ENCODE data around the gene PUM2. TPM values are rescaled to one million over a fixed set of nuclear protein-coding genes. Genes with fewer than 3 reads are reported as not detected.

PUM2 gene
- total and polyA plus RNA-seq, 2 of the 13 experiments (the other 11 are each of a cell fraction or from before 2014, with no cell fraction given): 69.6 to 69.8 TPM

GRCh38 chr2:20348542-20348941 is 2.1 kb downstream of the PUM2 start:
- Histone ChIP-seq H3K9ac (ENCODE audit: insufficient read depth, low read depth, low read length) (peak overlapping the region; percentile 100), H3K27me3 (ENCODE audit: control insufficient read depth in 1 of 2, insufficient read depth in 2 of 2, low read length in 2 of 2) (no peaks in the 10 kb centered on the region; a peak in 1 of 5 replicates), H3K27ac (ENCODE audit: extremely low read length, insufficient read depth, low read length) (peak overlapping the region; percentile 98), H3K79me2 (ENCODE audit: insufficient read depth, low read length) (peaks cover 69% of the 10 kb centered on the region), H3K36me3 (replicated peaks in 1 of 2; ENCODE audit: control insufficient read depth in 1 of 2, insufficient read depth in 2 of 2, low read length in 2 of 2) (peaks cover 0 to 2% of the 10 kb centered on the region in 2 experiments; a peak in 1 of 5 replicates), H3K4me1 (ENCODE audit: insufficient read depth, low read length) (peaks cover 67% of the 10 kb centered on the region), H3K4me3 (replicated peaks in 1 of 3; ENCODE audit: insufficient read depth in 1 of 3, low read depth in 2 of 3, low read length in 3 of 3) (peak overlapping the region; percentile 96 to 98 (median 96)), H3K4me2 (ENCODE audit: low read depth, low read length) (peak overlapping the region; percentile 90), H4K20me1 (ENCODE audit: insufficient read depth, low read length) (peaks cover 65% of the 10 kb centered on the region), H3K9me3 (ENCODE audit: low read length) (no peaks in the 10 kb centered on the region), H2AFZ (ENCODE audit: low read length) (no peak overlapping the region)
- ChIA-PET CTCF (ENCODE audit: low intra/inter-chr PET ratio, low total read pairs) (no interaction called here), POLR2A (interaction anchor here (0.7 to 1.0 kb wide), 3 partner anchors 11 to 98 kb away, joined by 3 to 4 read pairs (median 4); partner anchors contain the start of gene RHOB)
- in situ Hi-C loops (cut with HindIII; ENCODE audit: extremely low pct_ligation_motif_present, low pct_unique_long_range_greater_than_20kb) (no loop called here), intact Hi-C loops (cut with micrococcal nuclease; ENCODE audit: unreplicated experiment) (no loop called here)
- WGBS (ENCODE audit: low lambda C conversion rate): 6% methylated on average over 17 of the region's 17 CpGs
- FAIRE-seq (no peak), DNase-seq (ENCODE audit: low spot score) (no peak), ATAC-seq (no peak)
- BruUV-seq (replicated peaks): no TSS peak
- TF ChIP-seq ZNF460 (CRISPR knock-in tag; IDR thresholded peaks at IDR 0.05; ENCODE audit: borderline replicate concordance) (peak; percentile 99), ATF5 (CRISPR knock-in tag; IDR thresholded peaks at IDR 0.05; ENCODE audit: low read depth) (0 out of 2 replicates have a peak, but pooled peaks have one; percentile 45), FOXP1 (IDR thresholded peaks at IDR 0.05) (no peak), FOXP1 (CRISPR knock-in tag; IDR thresholded peaks at IDR 0.05) (no peak), TAF1 (CRISPR knock-in tag; IDR thresholded peaks at IDR 0.05) (peak; percentile 42; the same call in 1 of the 2 replicates), REPIN1 (CRISPR knock-in tag; IDR thresholded peaks at IDR 0.05; ENCODE audit: borderline replicate concordance, low read depth) (peak; percentile 50; the same call in 1 of the 2 replicates), ISL2 (CRISPR knock-in tag; IDR thresholded peaks at IDR 0.05) (no peak), KLF16 (CRISPR knock-in tag; IDR thresholded peaks at IDR 0.05) (peak in 1 of 2 experiments; percentile 29; a peak in 1 of 4 replicates), ATF2 (CRISPR knock-in tag; IDR thresholded peaks at IDR 0.05) (peak; percentile 28; the same call in 1 of the 2 replicates), ZNF503 (CRISPR knock-in tag; IDR thresholded peaks at IDR 0.05) (no peak), HNF4A (CRISPR knock-in tag; IDR thresholded peaks at IDR 0.05) (peak; percentile 45), MED1 (CRISPR knock-in tag; IDR thresholded peaks at IDR 0.05) (no peak), DMAP1 (CRISPR knock-in tag; IDR thresholded peaks at IDR 0.05) (0 out of 2 replicates have a peak, but pooled peaks have one; percentile 43), NR3C1 (CRISPR knock-in tag; IDR thresholded peaks at IDR 0.05) (no peak), TEAD3 (CRISPR knock-in tag; optimal IDR thresholded peaks at IDR 0.05; ENCODE audit: borderline replicate concordance) (peak; percentile 11), ZNF672 (CRISPR knock-in tag; IDR thresholded peaks at IDR 0.05) (no peak), ZGPAT (CRISPR knock-in tag; IDR thresholded peaks at IDR 0.05) (0 out of 2 replicates have a peak, but pooled peaks have one; percentile 30), RXRA (CRISPR knock-in tag; IDR thresholded peaks at IDR 0.05) (0 out of 2 replicates have a peak, but pooled peaks have one; percentile 32), LCORL (IDR thresholded peaks at IDR 0.05) (no peak), LCORL (CRISPR knock-in tag; IDR thresholded peaks at IDR 0.05) (no peak), ZNF557 (CRISPR knock-in tag; IDR thresholded peaks at IDR 0.05) (no peak), SAP130 (CRISPR knock-in tag; IDR thresholded peaks at IDR 0.05; ENCODE audit: low read depth) (peak; percentile 57), POLR2A (IDR thresholded peaks at IDR 0.05; ENCODE audit: insufficient read depth in 1 of 2, low read depth in 2 of 2, low read length in 2 of 2) (peak in 1 of 2 experiments; percentile 40; a peak in 1 of 4 replicates), ERF (CRISPR knock-in tag; IDR thresholded peaks at IDR 0.05) (0 out of 2 replicates have a peak, but pooled peaks have one; percentile 36)
